Esophagus squamous epithelium (tissue), 5 donors: ENCODE data around the gene MRPL21. TPM values are rescaled to one million over a fixed set of nuclear protein-coding genes. Genes with fewer than 3 reads are reported as not detected.

Source experiments
- DNase-seq: peaks from one replicate; lab custom pipeline; 2025; lab: John Stamatoyannopoulos, UW
- H3K27ac ChIP-seq, 4 donors: fragments of 200-600 bp; sonication (generic); one replicate each; pipeline ENCODE4 v1.5.1; 2016 to 2019; ENCODE audit warnings: mild to moderate bottlenecking in 1 of 4
- H3K27me3 ChIP-seq, 4 donors: fragments of 200-600 bp; sonication (generic); 1 replicate in 3 of 4; 2 replicates in 1 of 4; pipeline versions ENCODE4 v1.5.1 to v1.6.0; 2017 to 2021; ENCODE audit warnings: antibody characterized with exemption in 1 of 4
- H3K36me3 ChIP-seq, 3 donors: fragments of 200-600 bp; sonication (generic); one replicate each; pipeline ENCODE4 v1.5.1; 2016 to 2019
- H3K4me1 ChIP-seq, 3 donors: fragments of 200-600 bp; sonication (generic); one replicate each; pipeline ENCODE4 v1.5.1; 2017 to 2019
- H3K4me3 ChIP-seq, 4 donors: fragments of 200-600 bp; sonication (generic); 1 replicate in 3 of 4; 2 replicates in 1 of 4; pipeline ENCODE4 v1.5.1; 2016 to 2019; ENCODE audit warnings: mild to moderate bottlenecking in 2 of 4, moderate library complexity in 1 of 4
- H3K9me3 ChIP-seq, 3 donors: fragments of 200-600 bp; sonication (generic); one replicate each; pipeline ENCODE4 v1.5.1; 2016 to 2019
- CTCF ChIP-seq, 6 experiments: fragments of 450-650 bp in 4 of 6; fragments of 200-600 bp in 2 of 6; sonication (generic) in 2 of 6; IDR thresholded peaks; one replicate each; pipeline ENCODE4 v1.5.1; 2016 to 2019; ENCODE audit warnings: antibody characterized with exemption in 6 of 6, mild to moderate bottlenecking in 4 of 6, moderate library complexity in 4 of 6
- POLR2A ChIP-seq, 4 donors: fragments of 450-650 bp; IDR thresholded peaks; one replicate each; pipeline ENCODE4 v1.6.1; 2017; ENCODE audit warnings: antibody characterized with exemption in 4 of 4, mild to moderate bottlenecking in 4 of 4, moderate library complexity in 3 of 4
- WGBS, 2 donors: methylation state at CpG; one replicate each; pipeline ENCODE4 v1.1.5; 2018; 5-methylcytosine and 5-hydroxymethylcytosine counted together
- intact Hi-C: fragments of 100-400 bp; cut with DNase I; formaldehyde crosslinking; loops from one replicate; pipeline ENCODE4 v1.15.0; 2022
- total RNA-seq, 4 donors: library from RNA; depleted of rRNA; stranded (reverse); fragments of >200 nt; gene quantifications; one replicate each; pipeline ENCODE4 v1.1.0, GENCODE V29; 2016
- donor health status: DM: yes; HTN: yes; CAD: no.

Gene MRPL21
- 10 to 100 TPM; 39.7 to 81.5 (median 48.6) TPM for total RNA-seq

GRCh38 chr11:68903288-68904247 is at the start of gene MRPL21, which contains the start of gene IGHMBP2:
Gene MRPL21, minus strand, starts transcription at chr11:68903832. Its CDS starts 22 bp downstream, at chr11:68903810.
Gene IGHMBP2, plus strand, starts transcription at chr11:68903891. Its CDS starts 62 bp downstream, at chr11:68903953.
- WGBS, 2 donors, result 0% methylated on average over 28 to 38 of the region's 78 CpGs
- DNase-seq, result peak; percentile 39
- intact Hi-C loops, result no loop called here
- H3K9me3 ChIP-seq, result no peaks in the 10 kb centered on the region
- H3K4me3 ChIP-seq, result peak within 1 kb of the TSS; percentile 66 to 99 (median 92)
- no peaks in the 10 kb centered on the region for H3K27me3 ChIP-seq
- H3K27ac ChIP-seq, result peak within 1 kb of the TSS; percentile 86 to 96 (median 90)
- H3K4me1 ChIP-seq, result peaks cover 19 to 39% (median 21%) of the 10 kb centered on the region in 3 donors
- TF ChIP-seq CTCF (IDR thresholded peaks at IDR 0.05) (peak in 1 of 6 experiments; percentile 18), POLR2A (IDR thresholded peaks at IDR 0.05) (peak in 1 of 4 donors; percentile 72)
- H3K36me3 ChIP-seq, result peaks cover 0 to 46% (median 24%) of the 10 kb centered on the region in 3 donors

- DNase-seq, result no peak
- peaks cover 17 to 32% (median 21%) of the 10 kb centered on the region in 3 donors for H3K4me1 ChIP-seq
- H3K4me3 ChIP-seq, result no peak overlapping the region
- H3K27ac ChIP-seq, result no peak overlapping the region
- WGBS, 2 donors, result 79 to 80% methylated on average over 2 to 9 of the region's 9 CpGs
- no peaks in the 10 kb centered on the region for H3K27me3 ChIP-seq
- intact Hi-C loops, result no loop called here
- TF ChIP-seq CTCF (IDR thresholded peaks at IDR 0.05), result no peak
- no peak for TF ChIP-seq POLR2A (IDR thresholded peaks at IDR 0.05)
- H3K36me3 ChIP-seq, result no peaks in the 10 kb centered on the region
- H3K9me3 ChIP-seq, result no peaks in the 10 kb centered on the region
These were observed 47.1 kb upstream of the MRPL21 start for GRCh38 chr11:68950762-68951161.

GRCh38 chr11:68950270-68950669 is 46.6 kb upstream of the MRPL21 start:
- WGBS, 2 donors, result 58 to 84% methylated on average over 2 to 4 of the region's 5 CpGs
- H3K4me3 ChIP-seq, result no peak overlapping the region
- intact Hi-C loops, result no loop called here
- DNase-seq, result no peak
- no peaks in the 10 kb centered on the region for H3K27me3 ChIP-seq
- no peaks in the 10 kb centered on the region for H3K36me3 ChIP-seq
- TF ChIP-seq POLR2A (IDR thresholded peaks at IDR 0.05) (no peak), CTCF (IDR thresholded peaks at IDR 0.05) (peak in 4 of 6 experiments; percentile 14 to 31 (median 15))
- H3K27ac ChIP-seq, result no peak overlapping the region
- peaks cover 12 to 27% (median 16%) of the 10 kb centered on the region in 3 donors for H3K4me1 ChIP-seq
- no peaks in the 10 kb centered on the region for H3K9me3 ChIP-seq

GRCh38 chr11:68948935-68949334 is 45.3 kb upstream of the MRPL21 start:
- no peaks in the 10 kb centered on the region for H3K9me3 ChIP-seq
- no peaks in the 10 kb centered on the region for H3K27me3 ChIP-seq
- H3K4me1 ChIP-seq, result peaks cover 7 to 22% (median 12%) of the 10 kb centered on the region in 3 donors
- no peaks in the 10 kb centered on the region for H3K36me3 ChIP-seq
- no peak overlapping the region for H3K4me3 ChIP-seq
- DNase-seq, result no peak
- WGBS, 2 donors, result 93 to 94% methylated on average over 16 to 17 of the region's 17 CpGs
- intact Hi-C loops, result no loop called here
- no peak for TF ChIP-seq POLR2A (IDR thresholded peaks at IDR 0.05)
- TF ChIP-seq CTCF (IDR thresholded peaks at IDR 0.05), result no peak
- H3K27ac ChIP-seq, result no peak overlapping the region

- intact Hi-C loops, result no loop called here
- H3K36me3 ChIP-seq, result no peaks in the 10 kb centered on the region
- H3K27ac ChIP-seq, result no peak overlapping the region
- H3K4me3 ChIP-seq, result no peak overlapping the region
- DNase-seq, result no peak
- no peak for TF ChIP-seq POLR2A (IDR thresholded peaks at IDR 0.05)
- no peak for TF ChIP-seq CTCF (IDR thresholded peaks at IDR 0.05)
- H3K9me3 ChIP-seq, result no peaks in the 10 kb centered on the region
- no peaks in the 10 kb centered on the region for H3K27me3 ChIP-seq
- WGBS, 2 donors, result 55 to 87% methylated on average over 2 of the region's 2 CpGs
- H3K4me1 ChIP-seq, result peaks cover 7 to 22% (median 12%) of the 10 kb centered on the region in 3 donors
These were observed 44.9 kb upstream of the MRPL21 start for GRCh38 chr11:68948496-68948895.
